Ishikawa (cell line): ENCODE data around the gene ABTB2.

Experiments
- CEBPB ChIP-seq: IDR thresholded peaks from 2 replicates; pipeline ENCODE4 v1.6.1; 2012
- CREB1 ChIP-seq: IDR thresholded peaks from 2 replicates; pipeline ENCODE4 v1.6.1; 2012; ENCODE audit warnings: low read depth
- EGR1 ChIP-seq: IDR thresholded peaks from 2 replicates; pipeline ENCODE4 v1.6.1; 2012
- EP300 ChIP-seq: IDR thresholded peaks from 2 replicates; pipeline ENCODE4 v1.6.1; 2012; ENCODE audit warnings: borderline replicate concordance
- FOXM1 ChIP-seq: IDR thresholded peaks from 2 replicates; pipeline ENCODE4 v1.6.1; 2012; ENCODE audit warnings: low read depth, borderline replicate concordance
- NFIC ChIP-seq: IDR thresholded peaks from 2 replicates; pipeline ENCODE4 v1.6.1; 2012
- RAD21 ChIP-seq: IDR thresholded peaks from 2 replicates; pipeline ENCODE4 v1.6.1; 2012; ENCODE audit warnings: low read depth
- REST ChIP-seq: IDR thresholded peaks from 2 replicates; pipeline ENCODE4 v1.6.1; 2012; ENCODE audit warnings: low read depth, mild to moderate bottlenecking
- TAF1 ChIP-seq: IDR thresholded peaks from 2 replicates; pipeline ENCODE4 v1.6.1; 2012; ENCODE audit warnings: low read depth, mild to moderate bottlenecking
- TCF12 ChIP-seq: IDR thresholded peaks from 2 replicates; pipeline ENCODE4 v1.6.1; 2012; ENCODE audit warnings: low read depth
- USF1 ChIP-seq: IDR thresholded peaks from 2 replicates; pipeline ENCODE4 v1.6.1; 2012
- YY1 ChIP-seq: IDR thresholded peaks from 2 replicates; pipeline ENCODE4 v1.6.1; 2012; ENCODE audit warnings: low read depth
- ZBTB7A ChIP-seq: IDR thresholded peaks from 2 replicates; pipeline ENCODE4 v1.6.1; 2012; ENCODE audit warnings: low read depth
- TF ChIP-seq, protein P1 (sequence below): IDR thresholded peaks from 2 replicates; pipeline ENCODE4 v1.6.1; 2012

DNA sequence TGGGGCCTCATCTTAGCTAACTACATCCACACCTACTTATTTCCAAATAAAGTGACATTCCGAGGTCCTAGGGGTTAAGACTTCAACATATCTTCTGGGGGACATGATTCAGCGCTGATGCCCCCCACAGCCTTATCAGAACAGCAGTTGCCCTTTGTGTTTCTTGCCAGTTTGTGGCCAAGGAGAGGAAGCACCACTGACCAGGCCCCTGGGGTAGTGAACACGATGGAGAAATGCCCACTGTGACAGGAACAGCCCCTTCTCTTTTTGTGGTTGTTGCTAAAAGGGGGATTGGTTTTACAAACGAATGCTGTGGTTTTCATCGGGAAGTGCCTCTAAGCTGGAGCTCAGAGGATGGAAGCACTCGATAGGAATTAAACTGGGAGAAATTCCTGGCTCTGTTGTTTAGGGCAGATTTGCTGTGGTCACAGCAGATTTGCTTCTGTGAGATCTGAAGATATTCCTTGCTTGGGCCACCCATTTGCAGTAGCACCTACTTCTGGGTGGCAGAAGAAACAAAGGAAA is 88.8 kb downstream of the ABTB2 start:
- TF ChIP-seq NFIC: no peak
- no peak for TF ChIP-seq ZBTB7A
- TF ChIP-seq CEBPB: no peak
- TF ChIP-seq CREB1: no peak
- TF ChIP-seq TAF1: no peak
- no peak for TF ChIP-seq REST
- TF ChIP-seq EP300: no peak
- TF ChIP-seq FOXM1: no peak
- no peak for TF ChIP-seq TCF12
- TF ChIP-seq RAD21: no peak
- TF ChIP-seq, protein P1, sequence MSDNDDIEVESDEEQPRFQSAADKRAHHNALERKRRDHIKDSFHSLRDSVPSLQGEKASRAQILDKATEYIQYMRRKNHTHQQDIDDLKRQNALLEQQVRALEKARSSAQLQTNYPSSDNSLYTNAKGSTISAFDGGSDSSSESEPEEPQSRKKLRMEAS: no peak
- TF ChIP-seq USF1: no peak
- TF ChIP-seq YY1: no peak
- TF ChIP-seq EGR1: no peak
